HEK293 (cell line): ENCODE data around the gene TIMD4.

Source experiments
- SP3 ChIP-seq: fragments of 450-650 bp; formaldehyde crosslinking; IDR thresholded peaks from 2 replicates; pipeline ENCODE4 v1.5.1; 2016; ENCODE audit warnings: missing biosample characterization, missing genetic modification characterization
- YY1 ChIP-seq: fragments of 450-650 bp; formaldehyde crosslinking; IDR thresholded peaks from 2 replicates; pipeline ENCODE4 v1.5.1; 2018; ENCODE audit warnings: missing biosample characterization, missing genetic modification characterization
- ZNF112 ChIP-seq: fragments of 450-650 bp; formaldehyde crosslinking; IDR thresholded peaks from 2 replicates; pipeline ENCODE4 v1.5.0; 2017; ENCODE audit warnings: missing biosample characterization, missing genetic modification characterization
- ZNF146 ChIP-seq: fragments of 450-650 bp; formaldehyde crosslinking; IDR thresholded peaks from 2 replicates; pipeline ENCODE4 v1.5.1; 2016; ENCODE audit warnings: missing biosample characterization, missing genetic modification characterization
- ZNF239 ChIP-seq: fragments of 450-650 bp; formaldehyde crosslinking; IDR thresholded peaks from 2 replicates; pipeline ENCODE4 v1.5.1; 2016; ENCODE audit warnings: missing biosample characterization, missing genetic modification characterization
- ZNF776 ChIP-seq: fragments of 450-650 bp; formaldehyde crosslinking; IDR thresholded peaks from 2 replicates; pipeline ENCODE4 v1.5.0; 2017; ENCODE audit warnings: missing biosample characterization, missing genetic modification characterization, borderline replicate concordance
- TF ChIP-seq, protein P1 (sequence below): fragments of 450-650 bp; formaldehyde crosslinking; IDR thresholded peaks from 2 replicates; pipeline ENCODE4 v1.5.1; 2016; ENCODE audit warnings: missing biosample characterization, missing genetic modification characterization, borderline replicate concordance
- TF ChIP-seq, protein P2 (sequence below): fragments of 450-650 bp; formaldehyde crosslinking; IDR thresholded peaks from 2 replicates; pipeline ENCODE4 v1.5.1; 2016; ENCODE audit warnings: missing biosample characterization, missing genetic modification characterization
- TF ChIP-seq, protein P3 (sequence below): fragments of 450-650 bp; formaldehyde crosslinking; IDR thresholded peaks from 2 replicates; pipeline ENCODE4 v1.5.1; 2017; ENCODE audit warnings: missing biosample characterization, missing genetic modification characterization
- TF ChIP-seq, protein P4 (sequence below): fragments of 450-650 bp; formaldehyde crosslinking; IDR thresholded peaks from 2 replicates; pipeline ENCODE4 v1.5.1; 2016; ENCODE audit warnings: missing biosample characterization, missing genetic modification characterization

DNA sequence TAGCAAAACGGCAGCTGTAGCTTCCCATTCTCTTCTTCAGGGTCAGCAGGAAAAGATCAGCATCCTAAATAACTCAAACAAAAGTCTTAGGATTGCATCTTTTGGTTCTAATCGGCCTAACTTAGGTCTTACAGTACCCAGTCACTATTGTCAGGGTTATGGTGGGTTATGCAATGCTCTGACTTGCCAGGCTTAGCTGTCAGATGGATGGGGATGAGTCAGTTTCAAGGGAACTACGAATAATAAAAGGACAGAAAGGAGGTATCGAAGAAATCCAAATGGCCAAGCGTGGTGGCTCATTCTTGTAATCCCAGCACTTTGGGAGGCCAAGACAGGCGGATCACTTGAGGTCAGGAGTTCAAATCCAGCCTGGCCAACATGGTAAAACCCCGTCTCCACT, 66.5 kb downstream of the TIMD4 start:
- TF ChIP-seq, protein P1, sequence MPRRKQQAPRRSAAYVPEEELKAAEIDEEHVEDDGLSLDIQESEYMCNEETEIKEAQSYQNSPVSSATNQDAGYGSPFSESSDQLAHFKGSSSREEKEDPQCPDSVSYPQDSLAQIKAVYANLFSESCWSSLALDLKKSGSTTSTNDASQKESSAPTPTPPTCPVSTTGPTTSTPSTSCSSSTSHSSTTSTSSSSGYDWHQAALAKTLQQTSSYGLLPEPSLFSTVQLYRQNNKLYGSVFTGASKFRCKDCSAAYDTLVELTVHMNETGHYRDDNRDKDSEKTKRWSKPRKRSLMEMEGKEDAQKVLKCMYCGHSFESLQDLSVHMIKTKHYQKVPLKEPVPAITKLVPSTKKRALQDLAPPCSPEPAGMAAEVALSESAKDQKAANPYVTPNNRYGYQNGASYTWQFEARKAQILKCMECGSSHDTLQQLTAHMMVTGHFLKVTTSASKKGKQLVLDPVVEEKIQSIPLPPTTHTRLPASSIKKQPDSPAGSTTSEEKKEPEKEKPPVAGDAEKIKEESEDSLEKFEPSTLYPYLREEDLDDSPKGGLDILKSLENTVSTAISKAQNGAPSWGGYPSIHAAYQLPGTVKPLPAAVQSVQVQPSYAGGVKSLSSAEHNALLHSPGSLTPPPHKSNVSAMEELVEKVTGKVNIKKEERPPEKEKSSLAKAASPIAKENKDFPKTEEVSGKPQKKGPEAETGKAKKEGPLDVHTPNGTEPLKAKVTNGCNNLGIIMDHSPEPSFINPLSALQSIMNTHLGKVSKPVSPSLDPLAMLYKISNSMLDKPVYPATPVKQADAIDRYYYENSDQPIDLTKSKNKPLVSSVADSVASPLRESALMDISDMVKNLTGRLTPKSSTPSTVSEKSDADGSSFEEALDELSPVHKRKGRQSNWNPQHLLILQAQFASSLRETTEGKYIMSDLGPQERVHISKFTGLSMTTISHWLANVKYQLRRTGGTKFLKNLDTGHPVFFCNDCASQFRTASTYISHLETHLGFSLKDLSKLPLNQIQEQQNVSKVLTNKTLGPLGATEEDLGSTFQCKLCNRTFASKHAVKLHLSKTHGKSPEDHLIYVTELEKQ (tag by site-specific recombination): no peak
- TF ChIP-seq ZNF239 (tag by site-specific recombination) (no peak), ZNF112 (no peak), YY1 (tag by site-specific recombination) (no peak), ZNF776 (no peak), SP3 (no peak), ZNF146 (no peak)
- TF ChIP-seq, protein P2, sequence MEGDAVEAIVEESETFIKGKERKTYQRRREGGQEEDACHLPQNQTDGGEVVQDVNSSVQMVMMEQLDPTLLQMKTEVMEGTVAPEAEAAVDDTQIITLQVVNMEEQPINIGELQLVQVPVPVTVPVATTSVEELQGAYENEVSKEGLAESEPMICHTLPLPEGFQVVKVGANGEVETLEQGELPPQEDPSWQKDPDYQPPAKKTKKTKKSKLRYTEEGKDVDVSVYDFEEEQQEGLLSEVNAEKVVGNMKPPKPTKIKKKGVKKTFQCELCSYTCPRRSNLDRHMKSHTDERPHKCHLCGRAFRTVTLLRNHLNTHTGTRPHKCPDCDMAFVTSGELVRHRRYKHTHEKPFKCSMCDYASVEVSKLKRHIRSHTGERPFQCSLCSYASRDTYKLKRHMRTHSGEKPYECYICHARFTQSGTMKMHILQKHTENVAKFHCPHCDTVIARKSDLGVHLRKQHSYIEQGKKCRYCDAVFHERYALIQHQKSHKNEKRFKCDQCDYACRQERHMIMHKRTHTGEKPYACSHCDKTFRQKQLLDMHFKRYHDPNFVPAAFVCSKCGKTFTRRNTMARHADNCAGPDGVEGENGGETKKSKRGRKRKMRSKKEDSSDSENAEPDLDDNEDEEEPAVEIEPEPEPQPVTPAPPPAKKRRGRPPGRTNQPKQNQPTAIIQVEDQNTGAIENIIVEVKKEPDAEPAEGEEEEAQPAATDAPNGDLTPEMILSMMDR (tag by site-specific recombination): no peak
- TF ChIP-seq, protein P3, sequence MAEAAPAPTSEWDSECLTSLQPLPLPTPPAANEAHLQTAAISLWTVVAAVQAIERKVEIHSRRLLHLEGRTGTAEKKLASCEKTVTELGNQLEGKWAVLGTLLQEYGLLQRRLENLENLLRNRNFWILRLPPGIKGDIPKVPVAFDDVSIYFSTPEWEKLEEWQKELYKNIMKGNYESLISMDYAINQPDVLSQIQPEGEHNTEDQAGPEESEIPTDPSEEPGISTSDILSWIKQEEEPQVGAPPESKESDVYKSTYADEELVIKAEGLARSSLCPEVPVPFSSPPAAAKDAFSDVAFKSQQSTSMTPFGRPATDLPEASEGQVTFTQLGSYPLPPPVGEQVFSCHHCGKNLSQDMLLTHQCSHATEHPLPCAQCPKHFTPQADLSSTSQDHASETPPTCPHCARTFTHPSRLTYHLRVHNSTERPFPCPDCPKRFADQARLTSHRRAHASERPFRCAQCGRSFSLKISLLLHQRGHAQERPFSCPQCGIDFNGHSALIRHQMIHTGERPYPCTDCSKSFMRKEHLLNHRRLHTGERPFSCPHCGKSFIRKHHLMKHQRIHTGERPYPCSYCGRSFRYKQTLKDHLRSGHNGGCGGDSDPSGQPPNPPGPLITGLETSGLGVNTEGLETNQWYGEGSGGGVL (tag by site-specific recombination): no peak
- TF ChIP-seq, protein P4, sequence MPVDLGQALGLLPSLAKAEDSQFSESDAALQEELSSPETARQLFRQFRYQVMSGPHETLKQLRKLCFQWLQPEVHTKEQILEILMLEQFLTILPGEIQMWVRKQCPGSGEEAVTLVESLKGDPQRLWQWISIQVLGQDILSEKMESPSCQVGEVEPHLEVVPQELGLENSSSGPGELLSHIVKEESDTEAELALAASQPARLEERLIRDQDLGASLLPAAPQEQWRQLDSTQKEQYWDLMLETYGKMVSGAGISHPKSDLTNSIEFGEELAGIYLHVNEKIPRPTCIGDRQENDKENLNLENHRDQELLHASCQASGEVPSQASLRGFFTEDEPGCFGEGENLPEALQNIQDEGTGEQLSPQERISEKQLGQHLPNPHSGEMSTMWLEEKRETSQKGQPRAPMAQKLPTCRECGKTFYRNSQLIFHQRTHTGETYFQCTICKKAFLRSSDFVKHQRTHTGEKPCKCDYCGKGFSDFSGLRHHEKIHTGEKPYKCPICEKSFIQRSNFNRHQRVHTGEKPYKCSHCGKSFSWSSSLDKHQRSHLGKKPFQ (tag by site-specific recombination): no peak
